GM23338 (cell line): ENCODE measurements around the gene GLB1L.

Source experiments
- CREB1 ChIP-seq: fragments of 250-450 bp; sonication (Bioruptor Pico); IDR thresholded peaks from 2 replicates; pipeline ENCODE4 v1.5.0; 2020; ENCODE audit warnings: low read depth, mild to moderate bottlenecking, moderate library complexity
- CTCF ChIP-seq, 2 experiments: fragments of 200-600 bp in 1 of 2; sonication (generic) in 1 of 2; conservative IDR thresholded peaks; 2 replicates each; pipeline versions ENCODE4 v1.5.1 to v1.6.1; 2016 to 2017; ENCODE audit warnings: antibody characterized with exemption in 2 of 2, low read depth in 2 of 2, mild to moderate bottlenecking in 2 of 2, moderate library complexity in 1 of 2
- ETS1 ChIP-seq: IDR thresholded peaks from 2 replicates; pipeline ENCODE4 v1.6.1; 2016; ENCODE audit warnings: antibody characterized with exemption
- EZH2 ChIP-seq: fragments of 200-600 bp; sonication (generic); IDR thresholded peaks from one replicate; pipeline ENCODE4 v1.8.0; 2017; ENCODE audit warnings: antibody characterized with exemption, mild to moderate bottlenecking, low read depth; ENCODE audit not compliant: unreplicated experiment
- EZH2phosphoT487 ChIP-seq: fragments of 200-600 bp; sonication (generic); IDR thresholded peaks from one replicate; pipeline ENCODE4 v1.8.1; 2018; ENCODE audit warnings: antibody characterized with exemption; ENCODE audit not compliant: unreplicated experiment
- JUNB ChIP-seq: IDR thresholded peaks from one replicate; pipeline ENCODE4 v1.6.1; 2016; ENCODE audit warnings: antibody characterized with exemption; ENCODE audit not compliant: unreplicated experiment
- NANOG ChIP-seq: IDR thresholded peaks from 2 replicates; pipeline ENCODE4 v1.6.1; 2016; ENCODE audit warnings: antibody characterized with exemption, borderline replicate concordance
- POLR2AphosphoS5 ChIP-seq: IDR thresholded peaks from 2 replicates; pipeline ENCODE4 v1.6.1; 2016; ENCODE audit warnings: antibody characterized with exemption, low read depth
- REST ChIP-seq: IDR thresholded peaks from one replicate; pipeline ENCODE4 v1.6.1; 2018; ENCODE audit warnings: antibody characterized with exemption; ENCODE audit not compliant: unreplicated experiment
- STAT1 ChIP-seq: IDR thresholded peaks from one replicate; pipeline ENCODE4 v1.6.1; 2016; ENCODE audit warnings: antibody characterized with exemption; ENCODE audit not compliant: unreplicated experiment
- ZNF114 ChIP-seq: fragments of 250-450 bp; sonication (Bioruptor Pico); IDR thresholded peaks from 2 replicates; pipeline ENCODE4 v1.5.0; 2020; ENCODE audit warnings: mild to moderate bottlenecking, moderate library complexity
- ZNF331 ChIP-seq: fragments of 250-450 bp; sonication (Bioruptor Pico); IDR thresholded peaks from 2 replicates; pipeline ENCODE4 v1.5.0; 2020; ENCODE audit warnings: low read depth, mild to moderate bottlenecking, moderate library complexity

GRCh38 chr2:219277703-219278654 is 32.7 kb upstream of the GLB1L start:
- TF ChIP-seq CTCF (conservative IDR thresholded peaks at IDR 0.05; ENCODE audit: low read depth in 2 of 2) (peak; percentile 88 to 94), POLR2AphosphoS5 (peak; percentile 9; the same call in 1 of the 2 replicates), REST (no peak), EZH2 (no peak), CREB1 (CRISPR knock-in tag) (no peak), ETS1 (no peak), EZH2phosphoT487 (no peak), ZNF331 (no peak), JUNB (no peak), NANOG (no peak), ZNF114 (CRISPR knock-in tag) (no peak), STAT1 (no peak)
